Measurements from ENCODE around the gene MUC5B. TPM values are rescaled to one million over a fixed set of nuclear protein-coding genes. Genes with fewer than 3 reads are reported as not detected.

The MUC5B gene
- total RNA-seq, 1 donor from 2014 or later, result not detected

DNA sequence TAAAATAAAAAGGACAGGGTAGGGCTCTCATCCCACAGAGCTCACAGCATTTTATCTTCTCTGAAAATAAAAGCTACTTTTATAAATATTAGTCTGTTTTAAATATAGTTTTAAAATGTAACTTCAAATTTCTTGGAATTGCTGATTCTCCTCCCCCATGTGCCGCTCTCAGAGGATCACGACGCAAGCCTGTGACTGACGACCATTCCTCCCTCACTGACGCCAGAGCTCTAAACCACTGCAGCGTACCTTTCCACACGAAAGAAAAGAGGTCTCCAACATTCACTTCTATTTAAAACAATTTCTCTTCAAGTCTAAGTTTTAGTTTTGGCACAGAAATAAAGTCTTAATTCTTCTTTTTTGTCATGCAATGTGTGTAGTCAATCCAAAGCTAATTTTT lies 77.3 kb downstream of the MUC5B start:
- peaks cover 3% of the 10 kb centered on the region for H3K27me3 Mint-ChIP-seq (ENCODE audit: insufficient read depth, low read depth)
- Histone ChIP-seq H3K4me3 (no peak overlapping the region), H4K20me1 (ENCODE audit: low read depth) (peaks cover 49% of the 10 kb centered on the region), H3K27ac (no peak overlapping the region), H3K27me3 (no peaks in the 10 kb centered on the region), H3K36me3 (no peaks in the 10 kb centered on the region), H2AFZ (replicated peaks) (no peak overlapping the region), H3F3A (ENCODE audit: low read depth) (peaks cover 9% of the 10 kb centered on the region), H3K4me2 (no peak overlapping the region), H3K9me3 (ENCODE audit: low read depth) (no peaks in the 10 kb centered on the region), H3K79me2 (ENCODE audit: low read depth) (peaks cover 48% of the 10 kb centered on the region), H3K4me1 (peaks cover 9% of the 10 kb centered on the region), H3K9ac (no peak overlapping the region)
- H3K4me1 Mint-ChIP-seq, result peaks cover 25% of the 10 kb centered on the region
- no peak for DNase-seq (ENCODE audit: low spot score)
- no peak for TF ChIP-seq EZH2 (IDR thresholded peaks at IDR 0.05)
- no peak for TF ChIP-seq EZH2phosphoT487 (IDR thresholded peaks at IDR 0.05)
- TF ChIP-seq, protein P1, sequence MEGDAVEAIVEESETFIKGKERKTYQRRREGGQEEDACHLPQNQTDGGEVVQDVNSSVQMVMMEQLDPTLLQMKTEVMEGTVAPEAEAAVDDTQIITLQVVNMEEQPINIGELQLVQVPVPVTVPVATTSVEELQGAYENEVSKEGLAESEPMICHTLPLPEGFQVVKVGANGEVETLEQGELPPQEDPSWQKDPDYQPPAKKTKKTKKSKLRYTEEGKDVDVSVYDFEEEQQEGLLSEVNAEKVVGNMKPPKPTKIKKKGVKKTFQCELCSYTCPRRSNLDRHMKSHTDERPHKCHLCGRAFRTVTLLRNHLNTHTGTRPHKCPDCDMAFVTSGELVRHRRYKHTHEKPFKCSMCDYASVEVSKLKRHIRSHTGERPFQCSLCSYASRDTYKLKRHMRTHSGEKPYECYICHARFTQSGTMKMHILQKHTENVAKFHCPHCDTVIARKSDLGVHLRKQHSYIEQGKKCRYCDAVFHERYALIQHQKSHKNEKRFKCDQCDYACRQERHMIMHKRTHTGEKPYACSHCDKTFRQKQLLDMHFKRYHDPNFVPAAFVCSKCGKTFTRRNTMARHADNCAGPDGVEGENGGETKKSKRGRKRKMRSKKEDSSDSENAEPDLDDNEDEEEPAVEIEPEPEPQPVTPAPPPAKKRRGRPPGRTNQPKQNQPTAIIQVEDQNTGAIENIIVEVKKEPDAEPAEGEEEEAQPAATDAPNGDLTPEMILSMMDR (IDR thresholded peaks at IDR 0.05), result no peak
- no peak overlapping the region for H3K4me3 Mint-ChIP-seq
- H3K9me3 Mint-ChIP-seq, result no peaks in the 10 kb centered on the region
- H3K27ac Mint-ChIP-seq, result no peak overlapping the region
- H3K36me3 Mint-ChIP-seq, result peaks cover 1% of the 10 kb centered on the region

DNA sequence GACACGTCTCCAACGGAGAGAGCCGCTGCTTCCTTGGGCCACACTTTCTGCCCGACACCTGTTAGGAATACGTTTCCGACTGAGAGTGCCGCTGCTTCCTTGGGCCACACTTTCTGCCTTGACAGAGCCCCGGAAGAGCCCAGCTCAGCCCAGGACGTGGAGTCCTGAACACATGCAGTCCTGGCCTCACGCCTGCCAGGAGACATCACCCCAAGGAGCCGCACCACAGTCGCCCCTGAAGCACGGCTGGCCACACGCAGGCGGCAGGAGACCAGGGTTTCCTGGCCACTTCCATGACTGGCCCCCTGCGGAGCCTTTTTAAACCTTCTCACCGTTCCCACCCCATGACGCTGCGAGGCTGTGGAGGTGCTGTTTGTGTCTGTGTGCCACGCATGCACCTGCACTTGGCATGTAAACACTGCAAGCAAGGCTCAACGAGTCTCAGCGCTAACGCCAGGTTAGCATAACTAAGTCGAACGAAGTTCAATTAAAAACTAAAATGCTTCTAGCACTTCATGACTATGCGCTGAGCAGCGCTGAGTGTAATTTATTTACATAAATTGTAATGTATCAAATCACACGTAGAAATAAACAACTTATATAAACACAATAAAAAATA lies 77.8 kb downstream of the MUC5B start:
- Mint-ChIP-seq H3K27ac (no peak overlapping the region), H3K27me3 (ENCODE audit: insufficient read depth, low read depth) (peaks cover 3% of the 10 kb centered on the region), H3K36me3 (peaks cover 1% of the 10 kb centered on the region), H3K9me3 (no peaks in the 10 kb centered on the region), H3K4me1 (peaks cover 25% of the 10 kb centered on the region), H3K4me3 (no peak overlapping the region)
- TF ChIP-seq EZH2 (IDR thresholded peaks at IDR 0.05), result no peak
- no peak for TF ChIP-seq EZH2phosphoT487 (IDR thresholded peaks at IDR 0.05)
- TF ChIP-seq, protein P1 (IDR thresholded peaks at IDR 0.05), result no peak
- H3F3A ChIP-seq (ENCODE audit: low read depth), result peaks cover 9% of the 10 kb centered on the region
- H3K4me3 ChIP-seq, result no peak overlapping the region
- H4K20me1 ChIP-seq (ENCODE audit: low read depth), result peaks cover 49% of the 10 kb centered on the region
- H3K4me2 ChIP-seq, result no peak overlapping the region
- peaks cover 9% of the 10 kb centered on the region for H3K4me1 ChIP-seq
- no peaks in the 10 kb centered on the region for H3K27me3 ChIP-seq
- peaks cover 48% of the 10 kb centered on the region for H3K79me2 ChIP-seq (ENCODE audit: low read depth)
- no peak for DNase-seq (ENCODE audit: low spot score)
- H3K9me3 ChIP-seq (ENCODE audit: low read depth), result no peaks in the 10 kb centered on the region
- H3K36me3 ChIP-seq, result no peaks in the 10 kb centered on the region
- H2AFZ ChIP-seq (replicated peaks), result no peak overlapping the region
- H3K9ac ChIP-seq, result no peak overlapping the region
- no peak overlapping the region for H3K27ac ChIP-seq

DNA sequence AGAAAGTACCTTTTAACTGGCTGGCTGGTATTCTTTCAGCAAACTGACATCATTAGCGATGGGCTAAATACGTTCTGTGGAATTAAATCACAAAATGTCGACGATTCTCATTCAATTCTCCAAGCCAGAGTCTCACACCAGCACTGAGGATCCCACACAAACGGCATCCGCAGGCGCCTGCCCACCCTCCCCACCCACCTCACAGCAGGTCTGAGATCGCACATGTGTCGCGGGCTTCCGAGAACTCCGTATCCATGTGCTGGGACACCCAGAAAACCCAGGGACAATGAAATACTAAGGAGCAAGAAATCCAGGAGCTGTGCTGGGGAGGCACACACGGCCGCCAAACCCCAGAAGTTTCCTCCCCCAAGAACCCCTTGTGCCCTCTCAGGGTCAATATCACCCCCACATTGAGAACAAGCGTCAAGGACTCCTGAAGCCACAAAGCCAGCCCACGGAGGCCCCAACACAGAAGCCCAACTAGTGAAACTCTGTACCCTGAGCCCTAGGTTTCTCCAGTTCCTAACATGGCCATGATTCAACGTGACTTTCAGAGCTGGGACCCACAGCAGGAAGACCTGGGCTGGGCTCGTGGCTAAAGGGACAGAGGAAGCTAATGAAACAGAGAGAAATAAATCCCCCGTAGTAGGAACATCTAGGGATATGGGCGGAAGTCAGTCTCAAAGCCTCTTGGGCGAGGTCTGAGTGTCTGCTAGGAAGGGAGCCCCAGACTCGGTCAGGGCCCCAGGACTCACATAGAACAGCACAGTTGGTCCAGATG lies 78.5 kb downstream of the MUC5B start:
- TF ChIP-seq EZH2phosphoT487 (IDR thresholded peaks at IDR 0.05), result no peak
- TF ChIP-seq, protein P1 (IDR thresholded peaks at IDR 0.05), result no peak
- no peak for TF ChIP-seq EZH2 (IDR thresholded peaks at IDR 0.05)
- Mint-ChIP-seq H3K27me3 (ENCODE audit: insufficient read depth, low read depth) (peaks cover 2% of the 10 kb centered on the region), H3K27ac (no peak overlapping the region), H3K9me3 (no peaks in the 10 kb centered on the region), H3K4me3 (no peak overlapping the region), H3K4me1 (peaks cover 25% of the 10 kb centered on the region), H3K36me3 (peaks cover 1% of the 10 kb centered on the region)
- Histone ChIP-seq H3K27me3 (no peaks in the 10 kb centered on the region), H3K9ac (no peak overlapping the region), H3K36me3 (no peaks in the 10 kb centered on the region), H3F3A (ENCODE audit: low read depth) (peaks cover 9% of the 10 kb centered on the region), H2AFZ (replicated peaks) (no peak overlapping the region), H3K4me3 (no peak overlapping the region), H3K9me3 (ENCODE audit: low read depth) (no peaks in the 10 kb centered on the region), H4K20me1 (ENCODE audit: low read depth) (peaks cover 52% of the 10 kb centered on the region), H3K27ac (no peak overlapping the region), H3K4me2 (no peak overlapping the region), H3K79me2 (ENCODE audit: low read depth) (peaks cover 48% of the 10 kb centered on the region), H3K4me1 (peaks cover 9% of the 10 kb centered on the region)
- no peak for DNase-seq (ENCODE audit: low spot score)

All from neural progenitor cell (in vitro differentiated cells).